Tongue (tissue), 2 donors: ENCODE results near the gene DCDC2C. TPM values are rescaled to one million over a fixed set of nuclear protein-coding genes. Genes with fewer than 3 reads are reported as not detected.
"Not testable (repeated sequence)": the region's sequence is repeated elsewhere in the genome, so short reads cannot be mapped to it uniquely, and the experiment has no call there.

Experiments used
- DNase-seq: peaks from one replicate; pipeline ENCODE4 v3.0.0-alpha.2; 2015
- total RNA-seq: library from RNA; depleted of rRNA; stranded (reverse); fragments of >200 nt; gene quantifications from one replicate; pipeline ENCODE4 v1.2.3, GENCODE V29; 2014

DCDC2C gene
- total RNA-seq = not detected

- DNase-seq = no peak
Observed at GRCh38 chr2:3703236-3703756, at the start of gene DCDC2C. DCDC2C (plus strand) TSS chr2:3703575; CDS start chr2:3703752, 177 bp downstream.

GRCh38 chr2:3654011-3654410 lies 49.4 kb upstream of the DCDC2C start:
- DNase-seq = no peak

- no peak for DNase-seq
Observed at GRCh38 chr2:3654531-3655225, 48.7 kb upstream of the DCDC2C start.

GRCh38 chr2:3655871-3656761 lies 47.3 kb upstream of the DCDC2C start:
- DNase-seq = no peak

GRCh38 chr2:3656762-3657721 lies 46.3 kb upstream of the DCDC2C start:
- peak; percentile 85 for DNase-seq

GRCh38 chr2:3657881-3658280 lies 45.5 kb upstream of the DCDC2C start, which contains the start of gene ALLC:
ALLC (plus strand) TSS chr2:3658200; CDS start chr2:3671158, 12,958 bp downstream.
- DNase-seq = no peak

- peak; percentile 89 for DNase-seq
Observed at GRCh38 chr2:3659447-3660432, 43.6 kb upstream of the DCDC2C start.

GRCh38 chr2:3660640-3661039 lies 42.7 kb upstream of the DCDC2C start:
- not testable (repeated sequence) for DNase-seq

GRCh38 chr2:3661149-3661660 lies 42.2 kb upstream of the DCDC2C start:
- DNase-seq = peak; percentile 26

- DNase-seq = no peak
Observed at GRCh38 chr2:3662239-3662638, 41.1 kb upstream of the DCDC2C start.

GRCh38 chr2:3664118-3664517 lies 39.3 kb upstream of the DCDC2C start:
- DNase-seq = no peak

- no peak for DNase-seq
Observed at GRCh38 chr2:3664925-3665324, 38.5 kb upstream of the DCDC2C start.

- DNase-seq = no peak
Observed at GRCh38 chr2:3665886-3666612, 37.3 kb upstream of the DCDC2C start.

- no peak for DNase-seq
Observed at GRCh38 chr2:3666613-3666975, 36.8 kb upstream of the DCDC2C start.

- no peak for DNase-seq
Observed at GRCh38 chr2:3667151-3667631, 36.2 kb upstream of the DCDC2C start.

GRCh38 chr2:3669656-3670055 lies 33.7 kb upstream of the DCDC2C start:
- DNase-seq = no peak

- DNase-seq = no peak
Observed at GRCh38 chr2:3670376-3670775, 33.0 kb upstream of the DCDC2C start.

GRCh38 chr2:3670941-3671340 lies 32.4 kb upstream of the DCDC2C start:
- DNase-seq = no peak

GRCh38 chr2:3672861-3673678 lies 30.3 kb upstream of the DCDC2C start:
- DNase-seq = no peak
